ENCODE results near the gene KRT7. TPM values are rescaled to one million over a fixed set of nuclear protein-coding genes. Genes with fewer than 3 reads are reported as not detected.

The KRT7 gene
- total and polyA plus RNA-seq, 9 of the 15 experiments (the other 6 are each of a cell fraction or from before 2014, with no cell fraction given) = 1.4 TPM; not detected in 8

DNA sequence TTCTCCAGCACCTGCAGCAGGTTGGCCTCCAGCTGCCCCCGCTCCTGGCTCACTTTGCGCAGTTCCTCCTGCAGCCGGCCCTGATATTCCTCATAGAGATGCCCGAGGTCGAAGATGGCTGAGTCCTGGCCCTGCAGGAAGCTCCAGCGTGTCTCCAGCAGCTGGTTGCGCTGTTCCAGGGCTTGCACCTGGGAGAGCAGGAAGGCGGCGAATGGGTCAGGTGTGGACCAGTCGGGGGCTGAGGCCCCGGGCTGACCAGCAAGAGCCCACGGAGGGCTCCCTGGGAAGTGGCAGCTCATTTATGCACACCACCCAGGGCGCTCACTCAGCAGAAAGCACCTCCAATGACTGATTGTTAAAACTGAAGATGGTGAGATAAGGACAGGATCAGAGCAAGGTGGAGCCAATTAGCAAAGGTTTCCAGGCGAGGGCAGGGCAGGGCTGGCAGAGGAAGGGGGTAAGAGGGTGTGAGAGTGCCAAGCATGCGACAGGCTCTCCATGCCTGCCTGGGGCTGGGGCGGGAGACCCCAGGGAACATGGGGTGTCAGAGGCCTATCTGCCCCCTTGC is 47.6 kb upstream of the KRT7 start:
- DNase-seq (ENCODE audit: extremely low read depth in 1 of 4, low spot score in 3 of 4) = no peak
- Histone ChIP-seq H3K4me2 (ENCODE audit: insufficient read depth, low read length) (no peak overlapping the region), H4K20me1 (replicated peaks; ENCODE audit: control insufficient read depth, insufficient read depth, low read length) (peaks cover 15% of the 10 kb centered on the region; the same call in 1 of the 2 replicates), H3K79me2 (ENCODE audit: control insufficient read depth, insufficient read depth, low read length) (no peaks in the 10 kb centered on the region), H3K27me3 (ENCODE audit: control insufficient read depth in 2 of 2, insufficient read depth in 2 of 2, low read length in 2 of 2) (peaks cover 5 to 41% of the 10 kb centered on the region in 2 experiments; a peak in 3 of 5 replicates), H3K27ac (ENCODE audit: extremely low read depth, low read depth, low read length) (no peak overlapping the region), H3K9ac (ENCODE audit: insufficient read depth in 1 of 2, low read depth in 2 of 2, low read length in 2 of 2) (no peak overlapping the region), H3K36me3 (ENCODE audit: control insufficient read depth, insufficient read depth, low read length) (no peaks in the 10 kb centered on the region), H3K4me3 (no peak overlapping the region), H3K9me3 (replicated peaks; ENCODE audit: control insufficient read depth, insufficient read depth, low read depth, low read length) (no peaks in the 10 kb centered on the region), H3K9me1 (ENCODE audit: control insufficient read depth, insufficient read depth, low read length) (no peaks in the 10 kb centered on the region), H3K4me1 (replicated peaks in 1 of 2; ENCODE audit: control insufficient read depth in 2 of 2, insufficient read depth in 2 of 2, low read length in 2 of 2) (no peaks in the 10 kb centered on the region; a peak in 1 of 5 replicates), H2AFZ (ENCODE audit: low read depth, low read length) (no peak overlapping the region)
- ChIA-PET POLR2A (interaction anchor here (0.9 kb wide), 1 partner anchor 16 kb away, joined by 3 read pairs; no protein-coding TSS in a partner anchor), CTCF (ENCODE audit: low intra/inter-chr PET ratio) (no interaction called here)
- under 1% methylated on average over 16 of the region's 16 CpGs for WGBS (ENCODE audit: insufficient coverage, low coverage, missing lambda C conversion rate)
- in situ Hi-C loops (cut with MboI) (no loop called here), intact Hi-C loops (cut with micrococcal nuclease) (loop anchor here (2.0 kb wide), 1 partner anchor 17 kb away; no protein-coding TSS in a partner anchor)
- TF ChIP-seq ZNF561 (CRISPR knock-in tag; conservative IDR thresholded peaks at IDR 0.05) = no peak
- no TSS peak for BruUV-seq (replicated peaks)
- no peak for ATAC-seq
- no peak for FAIRE-seq

DNA sequence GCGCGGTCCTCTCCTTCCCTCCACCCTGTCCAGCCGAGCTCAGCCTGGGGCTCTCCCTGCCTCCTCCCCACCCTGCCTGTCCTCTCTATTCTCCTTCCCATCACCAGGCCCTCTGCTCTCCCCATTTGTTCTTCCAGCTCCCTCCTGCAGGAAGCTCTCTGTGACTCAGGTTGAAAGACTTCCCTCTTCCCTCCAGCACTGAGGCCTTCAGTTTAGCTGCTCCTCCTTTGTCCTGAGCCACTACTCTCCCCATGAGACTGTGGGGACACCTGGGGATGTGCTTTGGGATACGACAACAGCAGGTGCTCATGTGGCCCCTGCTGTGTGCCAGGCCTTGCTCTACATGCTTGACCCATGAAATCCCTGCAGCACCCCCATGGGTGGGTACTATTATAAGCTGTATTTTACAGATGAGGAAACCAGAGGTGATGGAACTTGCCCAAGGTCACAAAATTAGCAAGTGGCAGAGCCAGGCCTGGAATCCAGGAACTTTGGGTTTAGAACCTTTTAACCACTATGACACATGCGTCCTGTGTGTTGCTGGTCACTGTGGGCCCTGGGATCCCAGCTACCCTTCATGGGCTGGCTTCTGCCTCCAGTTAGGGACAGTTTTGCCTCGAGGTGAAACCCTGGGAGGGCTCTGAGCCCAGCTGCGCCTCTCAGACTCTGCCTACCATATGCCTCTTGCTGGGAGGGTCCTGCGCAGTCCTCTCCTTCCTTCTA is 46.8 kb upstream of the KRT7 start:
- CTCF ChIA-PET (ENCODE audit: low intra/inter-chr PET ratio) = no interaction called here
- H3K27ac ChIP-seq (ENCODE audit: extremely low read depth, low read depth, low read length) = no peak overlapping the region
- TF ChIP-seq NCOA2 (IDR thresholded peaks at IDR 0.05; ENCODE audit: partially characterized antibody in 2 of 2) = no peak
- TF ChIP-seq, protein P1, sequence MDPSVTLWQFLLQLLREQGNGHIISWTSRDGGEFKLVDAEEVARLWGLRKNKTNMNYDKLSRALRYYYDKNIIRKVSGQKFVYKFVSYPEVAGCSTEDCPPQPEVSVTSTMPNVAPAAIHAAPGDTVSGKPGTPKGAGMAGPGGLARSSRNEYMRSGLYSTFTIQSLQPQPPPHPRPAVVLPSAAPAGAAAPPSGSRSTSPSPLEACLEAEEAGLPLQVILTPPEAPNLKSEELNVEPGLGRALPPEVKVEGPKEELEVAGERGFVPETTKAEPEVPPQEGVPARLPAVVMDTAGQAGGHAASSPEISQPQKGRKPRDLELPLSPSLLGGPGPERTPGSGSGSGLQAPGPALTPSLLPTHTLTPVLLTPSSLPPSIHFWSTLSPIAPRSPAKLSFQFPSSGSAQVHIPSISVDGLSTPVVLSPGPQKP (CRISPR knock-in tag; IDR thresholded peaks at IDR 0.05) = no peak
- no peak for TF ChIP-seq ZFX (CRISPR knock-in tag; IDR thresholded peaks at IDR 0.05)
- TF ChIP-seq POLR2H (tag; IDR thresholded peaks at IDR 0.05; ENCODE audit: low read depth) = no peak
- TF ChIP-seq, protein P2, sequence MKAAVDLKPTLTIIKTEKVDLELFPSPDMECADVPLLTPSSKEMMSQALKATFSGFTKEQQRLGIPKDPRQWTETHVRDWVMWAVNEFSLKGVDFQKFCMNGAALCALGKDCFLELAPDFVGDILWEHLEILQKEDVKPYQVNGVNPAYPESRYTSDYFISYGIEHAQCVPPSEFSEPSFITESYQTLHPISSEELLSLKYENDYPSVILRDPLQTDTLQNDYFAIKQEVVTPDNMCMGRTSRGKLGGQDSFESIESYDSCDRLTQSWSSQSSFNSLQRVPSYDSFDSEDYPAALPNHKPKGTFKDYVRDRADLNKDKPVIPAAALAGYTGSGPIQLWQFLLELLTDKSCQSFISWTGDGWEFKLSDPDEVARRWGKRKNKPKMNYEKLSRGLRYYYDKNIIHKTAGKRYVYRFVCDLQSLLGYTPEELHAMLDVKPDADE (conservative IDR thresholded peaks at IDR 0.05; ENCODE audit: control insufficient read depth, low read depth, low read length) = no peak
- TF ChIP-seq, protein P3, sequence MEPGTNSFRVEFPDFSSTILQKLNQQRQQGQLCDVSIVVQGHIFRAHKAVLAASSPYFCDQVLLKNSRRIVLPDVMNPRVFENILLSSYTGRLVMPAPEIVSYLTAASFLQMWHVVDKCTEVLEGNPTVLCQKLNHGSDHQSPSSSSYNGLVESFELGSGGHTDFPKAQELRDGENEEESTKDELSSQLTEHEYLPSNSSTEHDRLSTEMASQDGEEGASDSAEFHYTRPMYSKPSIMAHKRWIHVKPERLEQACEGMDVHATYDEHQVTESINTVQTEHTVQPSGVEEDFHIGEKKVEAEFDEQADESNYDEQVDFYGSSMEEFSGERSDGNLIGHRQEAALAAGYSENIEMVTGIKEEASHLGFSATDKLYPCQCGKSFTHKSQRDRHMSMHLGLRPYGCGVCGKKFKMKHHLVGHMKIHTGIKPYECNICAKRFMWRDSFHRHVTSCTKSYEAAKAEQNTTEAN (CRISPR knock-in tag; IDR thresholded peaks at IDR 0.05) = no peak
- TF ChIP-seq HNRNPH1 (optimal IDR thresholded peaks at IDR 0.05; ENCODE audit: low read depth, low read length) = no peak

More for the DNA sequence above, 46.8 kb upstream of the KRT7 start:
- Histone ChIP-seq H3K4me2 (ENCODE audit: insufficient read depth, low read length) (no peak overlapping the region), H3K79me2 (ENCODE audit: control insufficient read depth, insufficient read depth, low read length) (no peaks in the 10 kb centered on the region), H3K9me1 (ENCODE audit: control insufficient read depth, insufficient read depth, low read length) (no peaks in the 10 kb centered on the region), H3K9me3 (replicated peaks; ENCODE audit: control insufficient read depth, insufficient read depth, low read depth, low read length) (no peaks in the 10 kb centered on the region), H3K36me3 (ENCODE audit: control insufficient read depth, insufficient read depth, low read length) (no peaks in the 10 kb centered on the region), H3K9ac (ENCODE audit: insufficient read depth in 1 of 2, low read depth in 2 of 2, low read length in 2 of 2) (no peak overlapping the region), H2AFZ (ENCODE audit: low read depth, low read length) (no peak overlapping the region), H4K20me1 (replicated peaks; ENCODE audit: control insufficient read depth, insufficient read depth, low read length) (peaks cover 11% of the 10 kb centered on the region; the same call in 1 of the 2 replicates), H3K4me1 (replicated peaks in 1 of 2; ENCODE audit: control insufficient read depth in 2 of 2, insufficient read depth in 2 of 2, low read length in 2 of 2) (no peaks in the 10 kb centered on the region; a peak in 1 of 5 replicates), H3K27me3 (ENCODE audit: control insufficient read depth in 2 of 2, insufficient read depth in 2 of 2, low read length in 2 of 2) (peaks cover 4 to 38% of the 10 kb centered on the region in 2 experiments; a peak in 3 of 5 replicates), H3K4me3 (no peak overlapping the region)
- WGBS (ENCODE audit: insufficient coverage, low coverage, missing lambda C conversion rate) = under 1% methylated on average over 8 of the region's 8 CpGs
- no peak for FAIRE-seq
- POLR2A ChIA-PET = interaction anchor here (0.6 kb wide), 1 partner anchor 763 kb away, joined by 4 read pairs; the partner anchor contains the start of gene KRT18
- no peak for ATAC-seq
- intact Hi-C loops (cut with micrococcal nuclease) (no loop called here), in situ Hi-C loops (cut with MboI) (no loop called here)
- no TSS peak for BruUV-seq (replicated peaks)
- DNase-seq (ENCODE audit: extremely low read depth in 1 of 4, low spot score in 3 of 4) = no peak

All from K562 (cell line).